GM12878 (cell line): Measurements from ENCODE around the gene JADE1.

ENCODE experiments used
- EZH2 ChIP-seq: IDR thresholded peaks from 2 replicates; pipeline ENCODE4 v1.6.1; 2012; ENCODE audit warnings: low read depth, mild to moderate bottlenecking, control low read depth, inconsistent platforms, low read length, borderline replicate concordance; ENCODE audit not compliant: control insufficient read depth
- GABPA ChIP-seq: IDR thresholded peaks from 2 replicates; pipeline ENCODE4 v1.6.1; 2014; ENCODE audit warnings: antibody characterized with exemption, low read depth, mild to moderate bottlenecking, inconsistent platforms
- HDGF ChIP-seq: fragments of 450-650 bp; IDR thresholded peaks from 2 replicates; pipeline ENCODE4 v1.6.1; 2016; ENCODE audit warnings: antibody characterized with exemption
- KDM1A ChIP-seq: fragments of 200-600 bp; sonication (generic); IDR thresholded peaks from 2 replicates; pipeline ENCODE4 v1.6.1; 2016; ENCODE audit warnings: borderline replicate concordance
- NRF1 ChIP-seq: conservative IDR thresholded peaks from 2 replicates; pipeline ENCODE4 v1.6.1; 2011; ENCODE audit warnings: mild to moderate bottlenecking, low read depth, low read length, improper control_type of control experiment
- SPI1 ChIP-seq: IDR thresholded peaks from 2 replicates; pipeline ENCODE4 v1.6.1; 2011; ENCODE audit warnings: low read depth, mild to moderate bottlenecking, low read length, moderate library complexity, borderline replicate concordance; ENCODE audit not compliant: insufficient read depth
- TF ChIP-seq, protein P1 (sequence below), 3 experiments: IDR thresholded peaks in 2 of 3; conservative IDR thresholded peaks in 1 of 3; 2 replicates each; pipeline ENCODE4 v1.5.1; 2011; ENCODE audit warnings: low read depth in 3 of 3, low read length in 3 of 3, mild to moderate bottlenecking in 3 of 3, control low read depth in 2 of 3, moderate library complexity in 2 of 3, inconsistent platforms in 1 of 3, mixed read lengths in 1 of 3; ENCODE audit not compliant: control insufficient read depth in 2 of 3, insufficient read depth in 1 of 3; ENCODE audit errors: extremely low read depth in 1 of 3

DNA sequence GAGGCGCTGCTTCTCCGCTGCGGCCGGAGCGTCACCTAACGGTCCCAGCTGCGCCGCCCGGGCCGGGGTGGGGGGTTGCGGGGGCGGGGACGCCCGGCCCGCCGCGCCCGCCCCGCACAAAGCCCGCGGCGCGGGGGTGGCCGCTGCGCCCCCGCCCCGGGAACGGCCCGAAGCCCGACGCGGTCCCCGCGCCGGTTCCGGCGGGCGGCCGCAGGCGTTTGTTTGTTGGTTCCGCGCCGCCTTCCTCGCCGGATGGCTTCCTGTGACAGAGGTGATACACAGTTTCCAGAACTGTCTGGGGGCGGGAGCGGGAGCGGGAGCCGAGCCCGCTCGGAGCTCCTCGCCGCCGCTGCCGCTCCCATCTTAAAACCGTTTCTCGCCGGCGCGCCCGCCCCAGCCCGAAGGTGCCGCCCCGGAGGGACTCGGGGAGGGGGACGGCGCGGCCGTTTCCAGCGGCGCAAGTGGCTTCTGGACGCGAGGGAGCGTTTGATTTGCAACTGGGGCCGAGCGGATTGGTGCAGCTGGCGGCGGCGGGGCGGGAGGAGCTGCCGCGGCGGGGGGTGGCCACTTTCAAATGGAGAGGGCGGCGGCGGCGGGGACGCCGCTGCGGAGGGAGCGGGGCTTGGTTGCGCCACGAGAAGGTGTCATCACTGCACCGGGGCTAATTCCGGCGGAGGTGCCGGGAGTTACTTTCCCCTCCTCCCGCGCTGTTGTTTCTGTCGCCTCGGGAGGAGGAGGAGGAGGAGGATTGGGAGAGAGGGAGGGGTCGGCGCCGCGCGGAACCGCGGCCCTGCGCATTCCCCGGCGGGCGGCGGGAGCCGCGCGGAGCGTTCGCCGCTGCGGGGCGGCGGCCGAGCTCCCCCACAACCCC is 2.3 kb downstream of the JADE1 start:
- TF ChIP-seq, protein P1, sequence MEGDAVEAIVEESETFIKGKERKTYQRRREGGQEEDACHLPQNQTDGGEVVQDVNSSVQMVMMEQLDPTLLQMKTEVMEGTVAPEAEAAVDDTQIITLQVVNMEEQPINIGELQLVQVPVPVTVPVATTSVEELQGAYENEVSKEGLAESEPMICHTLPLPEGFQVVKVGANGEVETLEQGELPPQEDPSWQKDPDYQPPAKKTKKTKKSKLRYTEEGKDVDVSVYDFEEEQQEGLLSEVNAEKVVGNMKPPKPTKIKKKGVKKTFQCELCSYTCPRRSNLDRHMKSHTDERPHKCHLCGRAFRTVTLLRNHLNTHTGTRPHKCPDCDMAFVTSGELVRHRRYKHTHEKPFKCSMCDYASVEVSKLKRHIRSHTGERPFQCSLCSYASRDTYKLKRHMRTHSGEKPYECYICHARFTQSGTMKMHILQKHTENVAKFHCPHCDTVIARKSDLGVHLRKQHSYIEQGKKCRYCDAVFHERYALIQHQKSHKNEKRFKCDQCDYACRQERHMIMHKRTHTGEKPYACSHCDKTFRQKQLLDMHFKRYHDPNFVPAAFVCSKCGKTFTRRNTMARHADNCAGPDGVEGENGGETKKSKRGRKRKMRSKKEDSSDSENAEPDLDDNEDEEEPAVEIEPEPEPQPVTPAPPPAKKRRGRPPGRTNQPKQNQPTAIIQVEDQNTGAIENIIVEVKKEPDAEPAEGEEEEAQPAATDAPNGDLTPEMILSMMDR (IDR thresholded peaks at IDR 0.05 in 2 of 3, conservative IDR thresholded peaks at IDR 0.05 in 1 of 3; ENCODE audit: control insufficient read depth in 2 of 3, extremely low read depth in 1 of 3, insufficient read depth in 1 of 3, low read depth in 3 of 3, low read length in 3 of 3) = no peak
- TF ChIP-seq HDGF (peak; percentile 41; the same call in 1 of the 2 replicates), EZH2 (no peak), KDM1A (no peak), SPI1 (no peak), GABPA (peak; percentile 73), NRF1 (no peak)
